HG03060 (cell line): ENCODE results near the gene OR52W1.
A peak's percentile ranks its signal among the peaks of the same experiment; 100 is the strongest.
"Not testable (repeated sequence)": the region's sequence is repeated elsewhere in the genome, so short reads cannot be mapped to it uniquely, and the experiment has no call there.

ENCODE experiments used
- ATAC-seq: cut with Tn5 transposase; IDR thresholded peaks from one replicate; pipeline ENCODE4 v1.9.1; 2021; ENCODE audit warnings: low read depth, moderate number of reproducible peaks; ENCODE audit not compliant: unreplicated experiment

Gene OR52W1

GRCh38 chr11:6214530-6214929 lies 15.5 kb downstream of the OR52W1 start:
- ATAC-seq, result no peak

DNA sequence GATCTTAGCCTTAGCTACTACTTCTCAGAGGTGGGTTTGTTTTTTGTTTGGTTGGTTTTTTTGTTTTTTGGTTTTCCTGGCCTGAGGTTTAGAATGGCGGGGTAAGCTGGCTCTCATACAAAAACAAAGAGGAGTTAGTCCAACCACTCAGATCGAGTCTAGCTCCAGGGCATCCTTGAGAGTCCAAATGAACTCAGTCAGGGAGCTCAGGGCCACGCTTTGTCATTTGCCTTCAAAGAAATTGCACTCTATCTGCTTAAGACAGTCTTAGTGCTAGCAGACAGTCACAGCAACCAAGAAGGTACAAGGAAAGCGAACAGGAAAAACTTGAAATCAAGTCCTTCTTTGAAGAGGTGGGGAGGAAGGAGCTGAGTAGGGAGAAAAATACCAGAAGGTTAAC lies 17.5 kb downstream of the OR52W1 start:
- no peak for ATAC-seq

DNA sequence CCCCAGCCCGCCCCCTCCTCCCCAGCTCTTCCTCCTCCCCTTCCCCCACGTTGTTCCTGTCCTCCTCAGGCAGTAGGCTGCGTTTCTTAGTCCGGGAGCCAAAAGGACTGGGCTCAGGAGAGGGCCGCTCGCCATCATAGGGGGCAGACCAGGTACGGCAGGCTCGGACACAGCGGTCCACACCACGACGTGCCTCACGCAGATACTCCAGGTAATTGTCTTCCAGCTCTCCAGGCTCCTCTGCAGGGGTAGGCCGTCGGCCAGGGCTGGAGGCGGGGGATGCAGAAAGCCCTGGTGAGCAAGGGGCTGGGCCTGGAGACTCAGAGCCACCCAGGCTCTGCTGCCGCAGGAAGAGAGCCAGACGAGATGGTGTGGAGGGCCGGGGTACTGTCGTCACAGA lies 18.7 kb downstream of the OR52W1 start:
- ATAC-seq, result no peak

DNA sequence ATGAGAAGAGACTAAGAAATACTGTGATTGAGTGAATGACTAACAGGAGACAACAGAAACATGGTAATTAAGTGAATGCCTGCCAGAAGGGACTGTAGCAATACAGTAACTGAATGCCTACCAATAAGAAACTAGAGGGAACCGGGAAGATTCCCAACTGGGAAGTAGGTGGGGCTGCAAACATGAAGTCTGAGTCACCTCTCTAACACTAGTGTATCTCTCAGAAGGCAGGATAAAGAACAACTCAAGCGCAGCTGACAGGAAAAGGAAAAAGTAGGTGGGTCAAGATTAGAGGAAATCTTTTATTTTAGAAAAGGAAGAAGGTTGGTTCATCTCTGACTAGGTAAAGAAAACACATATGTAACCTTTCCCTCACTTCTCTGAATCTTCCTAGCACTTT lies 20.3 kb downstream of the OR52W1 start:
- no peak for ATAC-seq

DNA sequence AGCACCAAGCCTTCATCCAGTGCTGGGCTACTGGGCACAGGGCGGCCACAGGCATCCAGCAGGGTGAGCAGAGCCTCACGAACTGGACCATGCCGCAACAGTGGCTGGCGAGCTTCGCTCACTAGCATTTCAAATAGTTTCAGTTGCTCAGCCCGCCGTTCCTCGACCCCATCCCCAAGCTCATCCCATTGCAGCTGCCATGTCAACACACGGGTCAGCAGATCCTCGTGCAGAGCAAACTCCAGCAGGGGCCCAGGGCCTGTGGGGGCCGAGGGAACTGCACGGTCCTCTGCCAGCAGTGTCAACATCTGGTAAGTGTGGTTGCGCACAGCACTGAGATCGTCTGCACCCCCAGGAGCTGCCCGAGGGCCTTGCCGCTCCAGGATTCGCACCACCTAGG lies 24.8 kb downstream of the OR52W1 start:
- ATAC-seq, result no peak

DNA sequence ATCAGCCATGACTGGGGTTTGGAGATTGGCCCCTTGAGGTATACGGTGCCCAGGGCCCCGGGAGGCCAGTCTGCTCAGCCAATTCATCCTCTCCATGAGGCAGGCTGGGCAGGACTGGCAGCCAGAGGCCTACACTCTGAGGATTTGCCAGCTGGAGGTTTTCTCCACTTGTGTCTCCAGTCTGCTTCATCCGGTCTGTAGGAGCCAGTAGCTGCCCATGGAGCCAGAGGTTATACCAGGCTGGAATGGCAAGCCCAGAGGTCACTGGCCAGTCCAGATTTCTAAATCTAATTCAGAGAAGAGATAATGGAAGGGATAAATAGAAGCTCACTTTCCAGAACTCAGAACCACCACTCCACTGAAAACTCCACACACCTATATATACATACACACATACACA lies 25.4 kb downstream of the OR52W1 start:
- no peak for ATAC-seq

DNA sequence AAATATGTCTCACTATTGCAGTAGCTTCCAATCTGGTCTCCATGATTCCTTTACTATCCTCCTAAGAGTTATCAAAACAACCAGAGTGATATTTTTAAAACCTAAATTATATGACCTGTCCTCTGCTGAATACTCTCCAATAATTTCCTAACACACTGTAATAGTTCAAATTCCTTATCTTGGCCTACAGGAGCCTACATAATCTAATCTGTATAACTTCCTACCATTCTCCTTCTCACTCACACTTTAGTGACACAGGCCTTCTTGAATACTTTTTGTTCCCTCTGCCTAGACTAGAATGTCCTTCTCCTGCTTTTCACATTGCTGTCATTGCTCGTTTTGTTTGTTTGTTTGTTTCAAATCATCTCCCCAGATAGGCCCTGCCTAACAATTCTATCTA lies 26.0 kb downstream of the OR52W1 start:
- ATAC-seq, result no peak

DNA sequence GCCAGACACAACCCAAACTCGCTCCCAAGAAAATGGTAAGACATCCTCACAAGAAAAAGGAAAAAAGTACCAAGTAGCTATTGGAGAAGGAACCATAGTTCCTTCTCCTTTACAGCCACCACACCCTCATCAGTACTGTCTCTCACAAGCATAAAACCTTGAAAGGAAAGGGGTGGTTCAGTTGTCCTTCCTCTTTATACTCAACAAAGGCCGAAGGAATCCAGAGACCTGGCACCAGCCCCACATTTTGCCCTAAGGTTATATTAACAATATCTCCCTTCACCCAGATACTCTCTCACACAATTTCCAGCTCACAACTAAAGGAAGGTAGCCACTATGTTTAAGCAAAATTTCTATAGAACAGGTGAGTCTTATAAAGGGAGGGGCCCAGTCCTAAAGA lies 26.9 kb downstream of the OR52W1 start:
- no peak for ATAC-seq

DNA sequence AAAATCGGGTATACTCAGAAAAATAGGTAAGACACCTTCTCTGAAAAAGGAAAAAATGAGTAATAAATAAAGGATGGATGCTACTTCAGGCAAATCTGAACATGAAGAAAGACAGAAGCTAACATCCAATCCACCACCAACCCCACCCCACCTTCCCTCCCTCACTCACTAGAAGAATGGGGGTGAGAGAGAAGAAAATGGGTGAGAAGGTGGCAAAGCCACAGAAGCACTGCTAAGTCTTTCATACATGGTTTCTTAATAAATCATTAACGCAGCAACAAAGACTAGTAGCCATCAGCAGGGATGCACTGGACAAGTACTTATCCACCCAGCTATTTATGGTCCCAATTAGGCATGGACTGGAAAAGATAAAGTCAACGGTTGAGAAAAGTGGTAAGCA lies 29.5 kb downstream of the OR52W1 start:
- no peak for ATAC-seq

DNA sequence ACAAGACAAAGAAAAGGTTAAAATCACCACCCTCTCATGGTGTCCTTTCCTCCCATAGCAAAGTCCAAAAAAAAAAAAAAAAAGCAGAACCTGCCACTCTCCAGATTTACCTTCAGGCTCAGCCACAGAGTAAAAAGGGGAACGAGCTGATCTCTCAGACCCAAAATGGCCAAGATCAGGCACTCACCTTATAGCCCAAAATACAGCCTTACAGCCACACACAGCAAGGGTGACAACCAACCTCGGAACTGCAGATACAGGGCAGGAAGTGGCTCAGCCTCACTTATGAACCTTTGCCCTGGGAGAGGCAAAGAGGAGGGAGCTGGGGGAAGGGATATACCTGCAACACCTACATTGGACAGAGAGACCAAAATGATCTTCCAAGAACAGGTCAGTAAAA lies 30.9 kb downstream of the OR52W1 start:
- no peak for ATAC-seq

- no peak for ATAC-seq
These were observed 33.9 kb downstream of the OR52W1 start for GRCh38 chr11:6232899-6233298.

GRCh38 chr11:6233984-6234386 lies 35.0 kb downstream of the OR52W1 start:
- ATAC-seq, result no peak

- ATAC-seq, result peak; percentile 96
These were observed 35.5 kb downstream of the OR52W1 start, which contains the start of gene FHIP1B for GRCh38 chr11:6234387-6235107. TSS of gene FHIP1B (minus strand) at chr11:6234636. CDS start at chr11:6224516, 10,120 bp downstream.

- no peak for ATAC-seq
These were observed 38.2 kb downstream of the OR52W1 start for GRCh38 chr11:6237266-6237665.

- ATAC-seq, result no peak
These were observed 38.8 kb downstream of the OR52W1 start for GRCh38 chr11:6237761-6238302.

DNA sequence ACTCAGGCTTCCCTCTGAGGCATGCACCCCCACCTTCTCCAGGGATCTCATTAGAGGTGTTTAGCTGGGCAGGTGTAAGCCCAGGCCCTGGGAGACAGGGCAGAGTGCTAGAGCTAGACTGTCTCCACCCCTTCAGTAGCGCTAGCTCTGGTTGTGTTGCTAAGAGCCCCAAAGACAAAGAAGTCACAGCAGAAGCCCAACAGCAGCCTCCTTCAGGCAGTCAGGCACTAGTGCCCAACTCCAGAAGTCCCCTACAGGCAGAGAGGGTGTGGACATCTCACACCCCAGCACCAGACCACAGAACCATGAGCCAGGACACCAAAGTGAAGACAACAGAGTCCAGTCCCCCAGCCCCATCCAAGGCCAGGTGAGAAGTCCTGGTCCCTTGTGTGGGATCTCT lies 39.9 kb downstream of the OR52W1 start, which contains the start of gene CNGA4:
Gene CNGA4, plus strand, starts transcription at position 188 of the 400 bp plus-strand sequence. Its CDS starts 118 bp downstream, at position 306.
- no peak for ATAC-seq

DNA sequence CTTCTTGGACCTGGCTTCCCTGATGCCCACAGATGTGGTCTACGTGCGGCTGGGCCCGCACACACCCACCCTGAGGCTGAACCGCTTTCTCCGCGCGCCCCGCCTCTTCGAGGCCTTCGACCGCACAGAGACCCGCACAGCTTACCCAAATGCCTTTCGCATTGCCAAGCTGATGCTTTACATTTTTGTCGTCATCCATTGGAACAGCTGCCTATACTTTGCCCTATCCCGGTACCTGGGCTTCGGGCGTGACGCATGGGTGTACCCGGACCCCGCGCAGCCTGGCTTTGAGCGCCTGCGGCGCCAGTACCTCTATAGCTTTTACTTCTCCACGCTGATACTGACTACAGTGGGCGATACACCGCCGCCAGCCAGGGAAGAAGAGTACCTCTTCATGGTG lies 41.1 kb downstream of the OR52W1 start:
- no peak for ATAC-seq

GRCh38 chr11:6240781-6241180 lies 41.8 kb downstream of the OR52W1 start:
- ATAC-seq, result no peak

DNA sequence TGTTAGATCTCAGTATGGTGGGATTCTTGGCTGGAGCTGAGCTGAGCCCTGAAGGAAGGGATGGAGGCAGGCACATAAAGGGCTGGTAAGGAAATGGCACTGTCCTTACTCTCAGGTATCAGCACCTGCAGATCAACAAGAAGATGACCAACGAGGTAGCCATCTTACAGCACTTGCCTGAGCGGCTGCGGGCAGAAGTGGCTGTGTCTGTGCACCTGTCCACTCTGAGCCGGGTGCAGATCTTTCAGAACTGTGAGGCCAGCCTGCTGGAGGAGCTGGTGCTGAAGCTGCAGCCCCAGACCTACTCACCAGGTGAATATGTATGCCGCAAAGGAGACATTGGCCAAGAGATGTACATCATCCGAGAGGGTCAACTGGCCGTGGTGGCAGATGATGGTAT lies 42.3 kb downstream of the OR52W1 start:
- no peak for ATAC-seq

DNA sequence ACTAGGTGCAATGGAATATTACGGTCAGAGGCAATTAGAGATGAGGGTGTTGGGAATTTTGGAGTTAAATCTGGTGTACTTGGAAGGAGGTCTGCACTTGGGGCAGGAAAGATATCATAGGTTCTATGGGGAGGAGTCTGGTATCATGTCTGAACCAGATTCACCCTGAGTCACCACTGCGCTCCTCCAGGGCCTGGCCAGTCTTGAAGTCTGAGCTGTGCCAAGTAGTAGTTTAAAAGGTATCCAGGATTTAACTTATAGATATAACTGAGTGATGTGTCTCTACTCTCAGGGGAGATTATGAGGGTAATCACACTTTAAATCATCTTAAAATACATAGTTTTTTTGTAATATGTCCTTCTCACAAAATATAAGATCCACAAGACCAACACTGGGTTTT lies 46.5 kb downstream of the OR52W1 start:
- no peak for ATAC-seq

GRCh38 chr11:6248248-6248647 lies 49.2 kb downstream of the OR52W1 start:
- ATAC-seq, result no peak

DNA sequence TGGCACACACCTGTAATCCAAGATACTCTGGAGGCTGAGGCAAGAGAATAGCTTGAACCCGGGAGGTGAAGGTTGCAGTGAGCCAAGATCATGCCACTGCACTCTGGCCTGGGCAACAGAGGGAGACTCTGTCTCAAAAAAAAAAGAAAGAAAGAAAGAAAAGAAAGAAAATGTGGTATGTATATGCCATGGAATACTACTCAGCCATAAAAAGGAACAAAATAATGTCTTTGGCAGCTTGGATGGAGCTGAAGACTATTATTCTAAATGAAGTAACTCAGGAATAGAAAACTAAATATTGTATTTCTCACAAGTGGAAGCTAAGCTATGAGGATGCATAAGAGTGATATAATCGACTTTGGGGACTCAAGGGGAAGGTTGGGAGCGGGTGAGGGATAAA lies 49.9 kb downstream of the OR52W1 start:
- not testable (repeated sequence) for ATAC-seq
